Activated CD8-positive, alpha-beta T cell treated with anti-CD3 and anti-CD28 coated beads for 36 hours (primary cell): ENCODE data around the gene PTPRN2. TPM values are rescaled to one million over a fixed set of nuclear protein-coding genes. Genes with fewer than 3 reads are reported as not detected.
"Not testable (repeated sequence)": the region's sequence is repeated elsewhere in the genome, so short reads cannot be mapped to it uniquely, and the experiment has no call there.

Experiments
- ATAC-seq: fragments of 200-7000 bp; cut with Tn5 transposase; one replicate; pipeline ENCODE4 v1.10.0; 2021; ENCODE audit warnings: mild to moderate bottlenecking, moderate library complexity
- CTCF ChIA-PET: fragments of 350-600 bp; sonication (Branson Sonifier 250); formaldehyde crosslinking; loops from one replicate; lab custom pipeline; 2021; ENCODE audit warnings: antibody characterized with exemption; lab: Charles Lee
- POLR2A ChIA-PET: fragments of 350-600 bp; sonication (Branson Sonifier 250); formaldehyde crosslinking; loops from one replicate; lab custom pipeline; 2021; ENCODE audit warnings: antibody characterized with exemption; lab: Charles Lee
- DNase-seq: peaks from one replicate; pipeline ENCODE4 v3.0.0-alpha.2; 2020
- H3K27ac Mint-ChIP-seq: one replicate; pipeline ENCODE4 v1.8.0; 2021; ENCODE audit warnings: mild to moderate bottlenecking, mixed read lengths
- H3K27me3 Mint-ChIP-seq: one replicate; pipeline ENCODE4 v1.8.0; 2021; ENCODE audit warnings: mixed read lengths
- H3K36me3 Mint-ChIP-seq: one replicate; pipeline ENCODE4 v1.8.0; 2021; ENCODE audit warnings: low read depth, mixed read lengths
- H3K4me1 Mint-ChIP-seq: one replicate; pipeline ENCODE4 v1.8.0; 2021; ENCODE audit warnings: low read depth, mixed read lengths
- H3K4me3 Mint-ChIP-seq: one replicate; pipeline ENCODE4 v1.8.0; 2021; ENCODE audit warnings: mild to moderate bottlenecking, moderate library complexity, mixed read lengths
- H3K9me3 Mint-ChIP-seq: one replicate; pipeline ENCODE4 v1.8.0; 2021; ENCODE audit warnings: mixed read lengths
- intact Hi-C: fragments of 100-400 bp; cut with micrococcal nuclease; formaldehyde crosslinking; loops from one replicate; pipeline ENCODE4 v1.10.0; 2022
- total RNA-seq, 2 experiments: library from RNA; stranded (reverse); gene quantifications; one replicate each; pipeline ENCODE4 v1.2.3, GENCODE V29; 2021
- TF ChIP-seq, protein P1 (sequence below): fragments of 200-600 bp; IDR thresholded peaks from one replicate; pipeline ENCODE4 v1.8.0; 2022; ENCODE audit warnings: antibody characterized with exemption, mild to moderate bottlenecking

PTPRN2 gene
- total RNA-seq, 2 experiments from 2014 or later = 0.49 to 0.65 TPM

DNA sequence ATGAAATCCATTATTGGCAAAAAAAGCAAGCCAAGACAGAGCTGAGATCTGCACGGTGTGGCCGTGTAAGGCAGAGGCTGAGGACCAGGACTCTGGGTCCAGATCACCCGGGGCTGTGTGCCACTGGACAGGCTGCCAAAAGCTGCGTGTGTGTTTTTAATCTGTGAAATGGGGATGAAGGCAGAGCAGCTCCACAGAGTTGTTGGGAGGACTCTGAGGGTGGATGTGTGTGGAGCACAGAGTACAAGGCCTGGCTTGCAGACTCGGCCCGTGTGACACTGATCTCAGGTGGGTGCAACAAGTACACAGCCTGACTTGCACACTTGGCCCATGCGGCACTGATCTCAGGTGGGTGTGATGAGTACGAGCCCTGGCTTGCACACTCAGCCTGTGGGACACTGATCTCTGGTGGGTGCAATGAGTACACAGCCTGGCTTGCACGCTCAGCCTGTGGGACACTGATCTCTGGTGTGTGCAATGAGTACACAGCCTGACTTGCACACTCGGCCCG is 921.0 kb downstream of the PTPRN2 start:
- Mint-ChIP-seq H3K27ac (no peak overlapping the region), H3K9me3 (no peaks in the 10 kb centered on the region), H3K4me3 (no peak overlapping the region), H3K27me3 (peaks cover 16% of the 10 kb centered on the region), H3K4me1 (peaks cover 27% of the 10 kb centered on the region), H3K36me3 (no peaks in the 10 kb centered on the region)
- TF ChIP-seq, protein P1, sequence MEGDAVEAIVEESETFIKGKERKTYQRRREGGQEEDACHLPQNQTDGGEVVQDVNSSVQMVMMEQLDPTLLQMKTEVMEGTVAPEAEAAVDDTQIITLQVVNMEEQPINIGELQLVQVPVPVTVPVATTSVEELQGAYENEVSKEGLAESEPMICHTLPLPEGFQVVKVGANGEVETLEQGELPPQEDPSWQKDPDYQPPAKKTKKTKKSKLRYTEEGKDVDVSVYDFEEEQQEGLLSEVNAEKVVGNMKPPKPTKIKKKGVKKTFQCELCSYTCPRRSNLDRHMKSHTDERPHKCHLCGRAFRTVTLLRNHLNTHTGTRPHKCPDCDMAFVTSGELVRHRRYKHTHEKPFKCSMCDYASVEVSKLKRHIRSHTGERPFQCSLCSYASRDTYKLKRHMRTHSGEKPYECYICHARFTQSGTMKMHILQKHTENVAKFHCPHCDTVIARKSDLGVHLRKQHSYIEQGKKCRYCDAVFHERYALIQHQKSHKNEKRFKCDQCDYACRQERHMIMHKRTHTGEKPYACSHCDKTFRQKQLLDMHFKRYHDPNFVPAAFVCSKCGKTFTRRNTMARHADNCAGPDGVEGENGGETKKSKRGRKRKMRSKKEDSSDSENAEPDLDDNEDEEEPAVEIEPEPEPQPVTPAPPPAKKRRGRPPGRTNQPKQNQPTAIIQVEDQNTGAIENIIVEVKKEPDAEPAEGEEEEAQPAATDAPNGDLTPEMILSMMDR = no peak
- DNase-seq = no peak
- ChIA-PET POLR2A (no interaction called here), CTCF (no interaction called here)
- no peak for ATAC-seq
- intact Hi-C loops = no loop called here

DNA sequence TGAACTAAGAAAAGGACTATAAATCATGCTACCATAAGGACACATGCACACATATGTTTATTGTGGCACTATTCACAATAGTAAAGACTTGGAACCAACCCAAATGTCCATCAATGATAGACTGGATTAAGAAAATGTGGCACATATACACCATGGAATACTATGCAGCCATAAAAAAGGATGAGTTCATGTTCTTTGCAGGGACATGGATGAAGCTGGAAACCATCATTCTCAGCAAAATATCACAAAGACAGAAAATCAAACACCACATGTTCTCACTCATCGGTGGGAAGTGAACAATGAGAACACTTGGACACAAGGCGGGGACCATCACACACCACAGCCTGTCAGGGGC is 922.0 kb downstream of the PTPRN2 start:
- H3K4me1 Mint-ChIP-seq = peaks cover 25% of the 10 kb centered on the region
- H3K36me3 Mint-ChIP-seq, intact Hi-C loops, H3K4me3 Mint-ChIP-seq, ATAC-seq, DNase-seq, CTCF ChIA-PET, H3K9me3 Mint-ChIP-seq, H3K27ac Mint-ChIP-seq, POLR2A ChIA-PET: not testable (repeated sequence)
- H3K27me3 Mint-ChIP-seq = peaks cover 16% of the 10 kb centered on the region

DNA sequence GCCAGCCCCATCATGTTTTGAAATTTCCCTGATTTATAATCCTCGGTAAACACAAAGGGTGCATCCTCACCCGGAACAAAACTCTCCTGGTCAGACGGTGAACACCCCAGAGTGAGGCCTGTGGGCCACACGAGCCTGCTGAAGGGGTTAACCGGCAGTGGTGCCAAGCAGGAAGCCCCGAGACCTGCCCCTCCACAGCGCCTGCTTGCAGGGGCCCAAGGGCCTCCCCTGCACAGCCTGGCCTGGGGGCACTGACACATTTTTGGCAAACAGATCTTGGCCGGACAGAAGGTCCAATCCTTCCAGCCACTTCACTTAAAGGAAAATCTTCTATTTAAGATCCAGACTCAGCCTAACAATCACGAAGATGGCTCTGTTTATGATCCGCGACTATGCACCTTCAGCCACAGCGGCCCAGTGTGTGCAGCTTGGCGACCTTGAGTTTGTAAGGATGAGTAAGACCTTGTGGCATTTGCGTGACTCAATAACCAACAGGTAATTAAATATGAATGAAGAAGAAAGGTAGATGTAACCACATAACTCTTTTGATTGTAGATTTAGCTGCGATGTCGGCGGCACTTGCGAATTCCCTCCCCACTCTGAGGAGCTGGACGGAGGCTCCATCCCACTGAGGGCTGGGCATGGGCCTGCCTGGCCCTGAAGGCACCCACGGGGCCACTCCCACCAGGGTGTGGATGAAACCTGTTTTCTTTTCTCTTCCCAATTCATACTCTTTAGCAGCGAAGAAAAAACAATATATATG is 922.6 kb downstream of the PTPRN2 start:
- intact Hi-C loops = no loop called here
- Mint-ChIP-seq H3K27me3 (peaks cover 10% of the 10 kb centered on the region), H3K9me3 (no peaks in the 10 kb centered on the region), H3K4me1 (peaks cover 24% of the 10 kb centered on the region), H3K4me3 (no peak overlapping the region), H3K27ac (no peak overlapping the region), H3K36me3 (no peaks in the 10 kb centered on the region)
- TF ChIP-seq, protein P1 = no peak
- ATAC-seq = no peak
- POLR2A ChIA-PET = no interaction called here
- no peak for DNase-seq
- CTCF ChIA-PET = no interaction called here

DNA sequence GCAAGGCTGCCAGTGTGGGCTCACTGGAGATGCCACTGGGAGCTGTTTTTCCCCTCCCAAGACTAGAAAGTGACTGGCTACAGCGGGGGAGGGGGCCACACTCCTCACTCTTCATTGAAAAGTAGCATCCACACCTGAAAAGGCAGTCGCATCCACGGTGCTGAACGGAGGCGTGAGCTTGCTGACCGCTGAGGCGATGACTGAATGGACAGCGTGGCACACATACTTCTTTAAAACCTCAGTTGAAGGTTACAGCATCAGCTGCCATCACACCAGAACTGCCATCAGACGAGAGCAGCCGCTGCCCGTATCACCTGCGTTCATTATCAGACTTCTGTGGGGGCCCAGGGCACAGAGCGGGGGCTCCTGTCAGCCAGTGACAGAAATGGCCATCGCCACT is 923.6 kb downstream of the PTPRN2 start:
- ChIA-PET CTCF (no interaction called here), POLR2A (no interaction called here)
- intact Hi-C loops = no loop called here
- Mint-ChIP-seq H3K27me3 (peaks cover 5% of the 10 kb centered on the region), H3K36me3 (no peaks in the 10 kb centered on the region), H3K27ac (no peak overlapping the region), H3K4me1 (peaks cover 18% of the 10 kb centered on the region), H3K9me3 (no peaks in the 10 kb centered on the region), H3K4me3 (no peak overlapping the region)
- TF ChIP-seq, protein P1 = no peak
- no peak for ATAC-seq
- DNase-seq = no peak

DNA sequence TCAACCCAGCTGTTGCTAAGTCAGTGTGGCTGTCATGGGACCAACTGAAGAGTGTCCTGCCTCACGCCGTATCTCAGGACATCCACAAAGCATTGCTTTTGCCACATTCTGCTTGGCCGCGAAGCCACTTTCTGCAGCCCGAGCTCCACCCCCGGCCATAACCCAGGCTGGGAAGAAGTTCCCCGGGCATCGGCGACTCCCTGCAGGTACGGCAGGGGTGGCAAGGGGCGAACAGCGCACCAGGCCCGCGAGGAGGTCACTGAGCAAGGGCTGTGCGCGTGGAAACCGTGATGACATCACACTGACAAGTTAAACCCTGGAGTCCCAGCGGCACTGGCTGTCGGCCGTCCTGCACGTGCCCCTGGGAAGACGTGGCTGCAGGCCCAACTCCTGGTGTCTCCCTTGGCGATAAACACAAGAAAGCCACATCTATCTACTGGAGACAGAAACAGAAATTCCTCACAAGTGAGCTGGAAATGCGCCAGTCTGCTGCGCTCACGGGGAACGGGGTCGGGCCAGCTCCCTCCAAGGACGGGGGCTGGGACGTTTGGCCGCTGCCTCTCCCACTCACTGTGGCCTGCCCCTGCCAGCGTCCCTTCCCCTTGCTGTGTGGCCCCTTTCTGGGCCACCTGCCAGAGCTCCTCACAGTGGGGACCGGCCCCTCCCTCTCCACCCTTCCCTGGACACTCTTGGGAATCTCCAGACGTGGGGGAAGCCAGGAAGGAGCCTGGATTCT is 924.5 kb downstream of the PTPRN2 start:
- H3K4me3 Mint-ChIP-seq = no peak overlapping the region
- POLR2A ChIA-PET = interaction anchor here (0.6 kb wide), 1 partner anchor 334 kb away, joined by 3 read pairs; no protein-coding TSS in a partner anchor
- no peaks in the 10 kb centered on the region for H3K9me3 Mint-ChIP-seq
- peaks cover 9% of the 10 kb centered on the region for H3K4me1 Mint-ChIP-seq
- no peaks in the 10 kb centered on the region for H3K27me3 Mint-ChIP-seq
- H3K36me3 Mint-ChIP-seq = no peaks in the 10 kb centered on the region
- TF ChIP-seq, protein P1 = no peak
- ATAC-seq (no peak), DNase-seq (no peak)
- H3K27ac Mint-ChIP-seq = no peak overlapping the region
- intact Hi-C loops = no loop called here
- CTCF ChIA-PET = no interaction called here
